Hair follicular keratinocyte (primary cell): ENCODE results near the gene SPATA7. TPM values are rescaled to one million over a fixed set of nuclear protein-coding genes. Genes with fewer than 3 reads are reported as not detected.

Experiments
- total RNA-seq: library from RNA; depleted of rRNA; stranded (reverse); fragments of >200 nt; gene quantifications from 2 replicates; pipeline ENCODE4 v1.2.3, GENCODE V29; 2015

Gene SPATA7, protein sequence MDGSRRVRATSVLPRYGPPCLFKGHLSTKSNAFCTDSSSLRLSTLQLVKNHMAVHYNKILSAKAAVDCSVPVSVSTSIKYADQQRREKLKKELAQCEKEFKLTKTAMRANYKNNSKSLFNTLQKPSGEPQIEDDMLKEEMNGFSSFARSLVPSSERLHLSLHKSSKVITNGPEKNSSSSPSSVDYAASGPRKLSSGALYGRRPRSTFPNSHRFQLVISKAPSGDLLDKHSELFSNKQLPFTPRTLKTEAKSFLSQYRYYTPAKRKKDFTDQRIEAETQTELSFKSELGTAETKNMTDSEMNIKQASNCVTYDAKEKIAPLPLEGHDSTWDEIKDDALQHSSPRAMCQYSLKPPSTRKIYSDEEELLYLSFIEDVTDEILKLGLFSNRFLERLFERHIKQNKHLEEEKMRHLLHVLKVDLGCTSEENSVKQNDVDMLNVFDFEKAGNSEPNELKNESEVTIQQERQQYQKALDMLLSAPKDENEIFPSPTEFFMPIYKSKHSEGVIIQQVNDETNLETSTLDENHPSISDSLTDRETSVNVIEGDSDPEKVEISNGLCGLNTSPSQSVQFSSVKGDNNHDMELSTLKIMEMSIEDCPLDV
- total RNA-seq: 9.7 and 9.9 TPM in 2 replicates

GRCh38 chr14:88385212-88386101 lies at the start of gene SPATA7:
TSS of gene SPATA7 (plus strand) at chr14:88385657. CDS start at chr14:88385819, 162 bp downstream.

Other genes with a start within 250 kb of the SPATA7 start
- 0.08 and 0.31 TPM in 2 replicates for gene KCNK10, start 62.4 kb upstream of the SPATA7 start, total RNA-seq
- 4.7 and 5.5 TPM in 2 replicates for gene PTPN21, start 169.3 kb downstream of the SPATA7 start, total RNA-seq
- gene ZC3H14, start 177.4 kb downstream of the SPATA7 start, total RNA-seq: 46.5 and 48.1 TPM in 2 replicates